Vagina (tissue), 2 donors: Measurements from ENCODE around the gene TRPV6. TPM values are rescaled to one million over a fixed set of nuclear protein-coding genes. Genes with fewer than 3 reads are reported as not detected.

Source experiments
- DNase-seq, 2 donors: peaks; one replicate each; pipeline ENCODE4 v3.0.0-alpha.2; 2017; ENCODE audit errors: extremely low spot score in 2 of 2
- H3K27ac ChIP-seq: fragments of 200-600 bp; sonication (generic); one replicate; pipeline ENCODE4 v1.5.1; 2019
- H3K27me3 ChIP-seq: fragments of 200-600 bp; sonication (generic); one replicate; pipeline ENCODE4 v1.5.1; 2019
- H3K36me3 ChIP-seq, 2 donors: fragments of 200-600 bp; sonication (generic); one replicate each; pipeline ENCODE4 v1.5.1; 2017 to 2019
- H3K4me1 ChIP-seq: fragments of 200-600 bp; sonication (generic); one replicate; pipeline ENCODE4 v1.5.1; 2019
- H3K4me3 ChIP-seq, 2 donors: fragments of 200-600 bp; sonication (generic); 1 replicate in 1 of 2; 2 replicates in 1 of 2; pipeline ENCODE4 v1.5.1; 2016 to 2019
- H3K9me3 ChIP-seq: fragments of 200-600 bp; sonication (generic); one replicate; pipeline ENCODE4 v1.5.1; 2019
- CTCF ChIP-seq, 3 experiments: fragments of 450-650 bp in 2 of 3; fragments of 200-600 bp in 1 of 3; sonication (generic) in 1 of 3; IDR thresholded peaks; one replicate each; pipeline ENCODE4 v1.5.1; 2017 to 2019; ENCODE audit warnings: antibody characterized with exemption in 3 of 3, mild to moderate bottlenecking in 2 of 3, moderate library complexity in 2 of 3
- POLR2A ChIP-seq, 2 donors: fragments of 450-650 bp; IDR thresholded peaks; one replicate each; pipeline ENCODE4 v1.6.1; 2017; ENCODE audit warnings: antibody characterized with exemption in 2 of 2, mild to moderate bottlenecking in 2 of 2, moderate library complexity in 2 of 2
- POLR2AphosphoS5 ChIP-seq, 2 donors: sonication (generic); formaldehyde crosslinking; IDR thresholded peaks; one replicate each; pipeline ENCODE4 v1.9.0; 2017; ENCODE audit warnings: antibody characterized with exemption in 2 of 2, mild to moderate bottlenecking in 2 of 2, low read depth in 1 of 2; ENCODE audit not compliant: insufficient read depth in 1 of 2
- intact Hi-C: fragments of 100-400 bp; cut with DNase I; formaldehyde crosslinking; loops from one replicate; pipeline ENCODE4 v1.15.1; 2023
- total RNA-seq: library from RNA; depleted of rRNA; stranded (reverse); fragments of >200 nt; gene quantifications from one replicate; pipeline ENCODE4 v1.2.3, GENCODE V29; 2016

Gene TRPV6
- total RNA-seq, 1 donor from 2014 or later, result 7.9 TPM

GRCh38 chr7:142856565-142857245, 28.8 kb downstream of the TRPV6 start:
- intact Hi-C loops, result loop anchor here (10.0 kb wide), 1 partner anchor 358 kb away; no protein-coding TSS in a partner anchor
- H3K4me1 ChIP-seq, result peaks cover 51% of the 10 kb centered on the region
- no peaks in the 10 kb centered on the region for H3K36me3 ChIP-seq
- DNase-seq, result no peak
- H3K27me3 ChIP-seq, result no peaks in the 10 kb centered on the region
- H3K9me3 ChIP-seq, result no peaks in the 10 kb centered on the region
- peak overlapping the region; percentile 82 to 87 for H3K4me3 ChIP-seq
- H3K27ac ChIP-seq, result peak overlapping the region; percentile 88
- TF ChIP-seq POLR2A (IDR thresholded peaks at IDR 0.05), result no peak
- TF ChIP-seq CTCF (IDR thresholded peaks at IDR 0.05), result no peak
- no peak for TF ChIP-seq POLR2AphosphoS5 (IDR thresholded peaks at IDR 0.05; ENCODE audit: insufficient read depth in 1 of 2, low read depth in 1 of 2)

- Histone ChIP-seq H3K4me1 (peaks cover 51% of the 10 kb centered on the region), H3K27me3 (no peaks in the 10 kb centered on the region), H3K9me3 (no peaks in the 10 kb centered on the region), H3K36me3 (no peaks in the 10 kb centered on the region), H3K4me3 (peak overlapping the region; percentile 82 to 87), H3K27ac (peak overlapping the region; percentile 88)
- peak in 1 of 2 donors; percentile 89 for DNase-seq
- TF ChIP-seq POLR2A (IDR thresholded peaks at IDR 0.05) (no peak), CTCF (IDR thresholded peaks at IDR 0.05) (no peak), POLR2AphosphoS5 (IDR thresholded peaks at IDR 0.05; ENCODE audit: insufficient read depth in 1 of 2, low read depth in 1 of 2) (peak; percentile 13 to 68)
- intact Hi-C loops, result loop anchor here (10.0 kb wide), 1 partner anchor 359 kb away; no protein-coding TSS in a partner anchor
Measured at GRCh38 chr7:142855756-142856564, 29.6 kb downstream of the TRPV6 start.

GRCh38 chr7:142855114-142855743, 30.3 kb downstream of the TRPV6 start:
- no peaks in the 10 kb centered on the region for H3K9me3 ChIP-seq
- H3K4me1 ChIP-seq, result peaks cover 47% of the 10 kb centered on the region
- TF ChIP-seq CTCF (IDR thresholded peaks at IDR 0.05) (no peak), POLR2A (IDR thresholded peaks at IDR 0.05) (peak in 1 of 2 donors; percentile 23), POLR2AphosphoS5 (IDR thresholded peaks at IDR 0.05; ENCODE audit: insufficient read depth in 1 of 2, low read depth in 1 of 2) (peak in 1 of 2 donors; percentile 13)
- H3K4me3 ChIP-seq, result peak overlapping the region; percentile 82 to 87
- H3K27ac ChIP-seq, result peak overlapping the region; percentile 88
- no peak for DNase-seq
- intact Hi-C loops, result loop anchor here (10.0 kb wide), 1 partner anchor 360 kb away; no protein-coding TSS in a partner anchor
- no peaks in the 10 kb centered on the region for H3K27me3 ChIP-seq
- H3K36me3 ChIP-seq, result no peaks in the 10 kb centered on the region

- peak in 1 of 2 donors; percentile 88 for DNase-seq
- Histone ChIP-seq H3K4me3 (peak within 1 kb of the TSS; percentile 82 to 87), H3K4me1 (peaks cover 40% of the 10 kb centered on the region), H3K27me3 (no peaks in the 10 kb centered on the region), H3K9me3 (no peaks in the 10 kb centered on the region), H3K36me3 (no peaks in the 10 kb centered on the region), H3K27ac (peak within 1 kb of the TSS; percentile 88)
- TF ChIP-seq CTCF (IDR thresholded peaks at IDR 0.05) (no peak), POLR2A (IDR thresholded peaks at IDR 0.05) (peak in 1 of 2 donors; percentile 11)
- intact Hi-C loops, result loop anchor here (5.0 to 10.0 kb wide), 2 partner anchors 148 to 360 kb away; no protein-coding TSS in a partner anchor
Measured at GRCh38 chr7:142854372-142855113, 31.0 kb downstream of the TRPV6 start, which contains the start of gene EPHB6. Gene EPHB6, plus strand, starts transcription at chr7:142855076. Its CDS starts 8,152 bp downstream, at chr7:142863228.
